Choroid plexus epithelial cell (primary cell): Measurements from ENCODE around the gene VAMP1.
"Not testable (repeated sequence)": the region's sequence is repeated elsewhere in the genome, so short reads cannot be mapped to it uniquely, and the experiment has no call there.

Source experiments
- DNase-seq: peaks from one replicate; pipeline ENCODE4 v3.0.0-alpha.2; 2010; ENCODE audit warnings: low read depth
- H3K4me3 ChIP-seq: 2 replicates; pipeline ENCODE4 v1.5.1; 2011; ENCODE audit warnings: low read depth, mild to moderate bottlenecking, control low read depth, low read length, moderate library complexity
- CTCF ChIP-seq: conservative IDR thresholded peaks from 2 replicates; pipeline ENCODE4 v1.5.1; 2011; ENCODE audit warnings: low read depth, mild to moderate bottlenecking, control low read depth, inconsistent platforms, low read length, moderate library complexity

The VAMP1 gene

GRCh38 chr12:6476489-6476888 is 6.0 kb upstream of the VAMP1 start:
- H3K4me3 ChIP-seq = no peak overlapping the region
- no peak for TF ChIP-seq CTCF
- DNase-seq = peak; percentile 89

DNA sequence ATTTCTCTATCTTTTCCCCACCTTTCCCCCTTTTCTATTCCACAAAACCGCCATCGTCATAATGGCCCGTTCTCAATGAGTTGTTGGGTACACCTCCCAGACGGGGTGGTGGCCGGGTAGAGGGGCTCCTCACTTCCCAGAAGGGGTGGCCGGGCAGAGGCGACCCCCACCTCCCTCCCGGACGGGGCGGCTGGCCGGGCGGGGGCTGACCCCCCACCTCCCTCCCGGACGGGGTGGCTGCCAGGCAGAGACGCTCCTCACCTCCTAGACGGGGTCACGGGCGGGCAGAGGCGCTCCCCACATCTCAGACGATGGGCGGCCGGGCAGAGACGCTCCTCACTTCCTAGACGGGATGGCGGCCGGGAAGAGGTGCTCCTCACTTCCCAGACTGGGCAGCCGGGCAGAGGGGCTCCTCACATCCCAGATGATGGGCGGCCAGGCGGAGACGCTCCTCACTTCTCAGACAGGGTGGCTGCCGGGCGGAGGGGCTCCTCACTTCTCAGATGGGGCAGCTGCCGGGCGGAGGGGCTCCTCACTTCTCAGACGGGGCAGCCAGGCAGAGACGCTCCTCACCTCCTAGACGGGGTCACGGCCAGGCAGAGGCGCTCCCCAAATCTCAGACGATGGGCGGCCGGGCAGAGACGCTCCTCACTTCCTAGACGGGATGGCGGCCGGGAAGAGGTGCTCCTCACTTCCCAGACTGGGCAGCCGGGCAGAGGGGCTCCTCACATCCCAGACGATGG is 4.9 kb upstream of the VAMP1 start:
- not testable (repeated sequence) for DNase-seq, H3K4me3 ChIP-seq

GRCh38 chr12:6472491-6472890 is 2.0 kb upstream of the VAMP1 start:
- no peak overlapping the region for H3K4me3 ChIP-seq
- DNase-seq = no peak
- no peak for TF ChIP-seq CTCF

DNA sequence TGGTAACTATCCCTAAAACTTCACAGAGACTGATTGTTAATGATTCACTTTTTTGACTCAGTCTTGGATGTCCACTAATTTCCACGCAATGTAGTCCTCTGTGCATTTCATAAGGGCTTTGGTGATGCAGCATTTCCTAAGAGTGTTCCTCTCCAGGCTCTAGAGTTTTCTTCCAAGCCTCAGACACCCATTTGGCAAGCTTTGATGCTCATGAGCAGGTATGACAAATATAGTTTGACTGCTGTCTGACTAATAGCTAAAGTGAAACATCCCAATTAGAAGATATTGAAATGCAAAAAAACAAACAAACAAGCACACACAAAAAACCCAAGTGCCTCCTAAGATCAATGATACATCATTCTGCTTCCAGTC is 1.5 kb upstream of the VAMP1 start:
- TF ChIP-seq CTCF = no peak
- DNase-seq = no peak
- no peak overlapping the region for H3K4me3 ChIP-seq

DNA sequence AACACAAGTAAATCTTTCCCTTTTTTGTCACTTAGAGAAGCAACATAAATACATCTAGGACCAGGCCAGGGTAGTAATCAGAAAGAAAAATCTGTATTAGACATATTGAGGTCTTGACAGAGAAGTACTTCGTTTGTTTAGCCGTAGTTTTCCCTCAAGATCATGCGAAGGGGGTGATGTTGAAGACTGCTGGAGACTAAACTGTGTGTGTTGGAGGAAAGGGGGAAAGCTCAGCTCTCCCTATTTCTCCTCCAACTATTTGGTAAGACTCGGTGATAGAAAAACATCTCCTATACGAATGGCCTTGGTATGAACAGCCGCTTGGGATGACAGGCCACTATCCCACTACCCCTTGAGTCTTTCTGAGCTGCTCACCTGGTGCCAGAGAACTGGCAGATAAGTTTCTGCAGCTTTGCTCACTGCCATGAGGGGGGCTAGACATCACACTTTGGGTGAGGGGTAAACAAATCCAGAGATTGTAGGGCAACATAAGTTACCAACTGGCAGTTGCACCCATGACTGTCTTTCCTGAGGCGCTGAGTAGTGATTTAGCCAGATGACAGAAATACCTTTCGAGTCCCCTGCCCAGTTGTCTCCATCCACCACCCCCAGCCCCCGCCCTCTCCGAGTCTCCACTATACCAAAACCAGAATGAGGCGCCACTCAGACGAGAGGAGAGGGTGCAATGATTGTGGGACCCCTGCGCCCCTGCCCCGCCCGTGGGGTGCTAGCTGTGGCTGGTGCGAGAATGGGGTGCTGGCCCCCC is 685 bp downstream of the VAMP1 start:
- H3K4me3 ChIP-seq = peak overlapping the region; percentile 87
- TF ChIP-seq CTCF = no peak
- no peak for DNase-seq

GRCh38 chr12:6469092-6469491 is 1.4 kb downstream of the VAMP1 start:
- no peak for DNase-seq
- peak overlapping the region; percentile 87 for H3K4me3 ChIP-seq
- TF ChIP-seq CTCF = no peak

DNA sequence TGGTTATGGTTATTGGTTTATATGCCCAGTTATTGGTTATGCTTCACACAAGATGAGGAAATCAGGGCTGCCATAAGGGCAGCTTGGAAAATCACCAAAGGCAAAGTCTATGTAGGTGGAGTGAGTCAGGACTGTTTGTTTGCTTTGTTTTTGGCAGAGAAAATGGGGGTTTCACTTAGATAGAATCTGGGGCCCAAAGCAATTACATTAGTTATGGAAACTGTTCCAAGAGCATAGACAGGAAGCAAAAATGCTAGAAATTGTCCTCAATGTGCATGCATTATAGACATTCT is 2.2 kb downstream of the VAMP1 start:
- peak; percentile 39 for DNase-seq
- no peak for TF ChIP-seq CTCF
- H3K4me3 ChIP-seq = peak overlapping the region; percentile 2

DNA sequence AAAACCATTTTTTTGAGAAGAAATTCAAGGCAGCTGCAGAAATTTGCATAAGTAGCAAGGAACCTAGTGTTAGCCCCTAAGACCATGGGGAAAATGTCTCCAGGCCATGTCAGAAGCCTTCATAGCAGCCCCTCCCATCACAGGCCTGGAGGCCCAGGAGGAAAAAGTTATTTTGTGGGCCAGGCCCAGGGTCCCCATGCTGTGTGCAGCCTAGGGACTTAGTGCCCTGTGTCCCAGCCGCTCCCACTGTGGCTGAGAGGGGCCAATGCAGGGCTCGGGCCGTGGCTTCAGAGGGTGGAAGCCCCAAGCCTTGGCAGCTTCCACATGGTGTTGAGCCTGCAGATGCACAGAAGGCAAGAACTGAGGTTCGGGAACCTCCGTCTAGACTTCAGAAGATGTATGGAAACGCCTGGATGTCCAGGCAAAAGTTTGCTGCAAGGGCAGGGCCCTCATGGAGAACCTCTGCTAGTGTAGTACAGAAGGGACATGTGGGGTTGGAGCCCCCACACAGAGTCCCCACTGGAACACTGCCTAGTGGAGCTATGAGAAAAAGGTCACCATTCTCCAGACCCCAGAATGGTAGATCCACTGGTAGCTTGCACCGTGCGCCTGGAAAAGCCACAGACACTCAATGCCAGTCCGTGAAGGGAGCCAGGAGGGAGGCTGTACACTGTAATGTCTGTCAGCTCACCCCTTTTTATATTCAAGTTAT is 2.8 kb downstream of the VAMP1 start:
- H3K4me3 ChIP-seq, DNase-seq: not testable (repeated sequence)

- not testable (repeated sequence) for DNase-seq
Measured at GRCh38 chr12:6466751-6467150, 3.7 kb downstream of the VAMP1 start.

More at GRCh38 chr12:6466751-6467150, 3.7 kb downstream of the VAMP1 start:
- not testable (repeated sequence) for H3K4me3 ChIP-seq
